ENCODE measurements around the gene RNF182.
"Not testable (repeated sequence)": the region's sequence is repeated elsewhere in the genome, so short reads cannot be mapped to it uniquely, and the experiment has no call there.

The RNF182 gene

GRCh38 chr6:13965582-13966127 is 40.9 kb downstream of the RNF182 start:
- no peak for DNase-seq (ENCODE audit: low read depth)

GRCh38 chr6:13971303-13971702 is 46.6 kb downstream of the RNF182 start:
- DNase-seq (ENCODE audit: low read depth): no peak

- not testable (repeated sequence) for DNase-seq (ENCODE audit: low read depth)
Measured at GRCh38 chr6:13972602-13973001, 47.9 kb downstream of the RNF182 start.

- not testable (repeated sequence) for DNase-seq (ENCODE audit: low read depth)
Measured at GRCh38 chr6:13973422-13973821, 48.7 kb downstream of the RNF182 start.

DNA sequence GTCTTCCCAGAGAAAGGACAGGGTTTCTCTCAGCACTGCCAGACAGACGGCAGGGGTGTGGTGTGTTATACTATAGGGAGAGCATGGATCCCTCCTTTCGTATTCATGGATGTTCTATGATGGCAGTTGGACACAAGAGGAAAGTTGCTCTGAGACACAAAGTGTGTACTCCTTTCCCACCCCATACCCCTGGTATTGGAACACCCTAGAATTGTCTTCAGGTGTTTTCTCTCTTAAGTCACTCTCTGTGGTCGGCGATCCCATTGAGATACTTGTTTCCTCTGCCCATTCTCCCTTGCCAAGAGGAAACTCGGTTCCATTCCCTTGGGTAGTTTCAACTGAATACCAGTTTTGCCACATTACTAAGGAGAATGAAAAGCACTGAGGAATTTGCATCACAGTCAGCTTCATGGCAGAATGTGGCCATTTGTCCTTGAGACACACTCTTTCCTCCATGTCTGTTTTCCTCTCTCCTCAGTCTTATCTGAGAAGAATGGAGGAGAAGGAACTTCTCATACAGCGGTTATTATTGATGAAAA is 53.4 kb downstream of the RNF182 start:
- no peak for DNase-seq (ENCODE audit: low read depth)

DNA sequence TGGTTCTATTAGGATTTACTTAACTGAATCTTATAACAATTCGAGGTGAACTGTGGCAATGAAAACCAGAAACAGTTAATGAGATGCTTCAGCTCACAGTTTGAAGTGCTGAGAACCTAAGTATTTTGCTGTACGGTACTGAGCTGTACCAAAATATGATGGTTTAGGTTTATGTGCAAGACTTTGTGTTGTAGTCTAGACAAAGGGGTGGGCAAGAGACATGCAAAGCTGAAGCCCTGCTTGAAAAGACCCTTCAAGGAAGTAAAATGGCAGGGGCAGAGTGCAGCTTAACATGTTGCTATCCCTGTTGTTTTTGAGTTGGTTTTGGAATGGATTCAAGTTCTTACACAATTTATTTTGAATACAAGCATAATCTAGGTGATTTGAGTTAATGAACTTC is 54.0 kb downstream of the RNF182 start:
- no peak for DNase-seq (ENCODE audit: low read depth)

DNA sequence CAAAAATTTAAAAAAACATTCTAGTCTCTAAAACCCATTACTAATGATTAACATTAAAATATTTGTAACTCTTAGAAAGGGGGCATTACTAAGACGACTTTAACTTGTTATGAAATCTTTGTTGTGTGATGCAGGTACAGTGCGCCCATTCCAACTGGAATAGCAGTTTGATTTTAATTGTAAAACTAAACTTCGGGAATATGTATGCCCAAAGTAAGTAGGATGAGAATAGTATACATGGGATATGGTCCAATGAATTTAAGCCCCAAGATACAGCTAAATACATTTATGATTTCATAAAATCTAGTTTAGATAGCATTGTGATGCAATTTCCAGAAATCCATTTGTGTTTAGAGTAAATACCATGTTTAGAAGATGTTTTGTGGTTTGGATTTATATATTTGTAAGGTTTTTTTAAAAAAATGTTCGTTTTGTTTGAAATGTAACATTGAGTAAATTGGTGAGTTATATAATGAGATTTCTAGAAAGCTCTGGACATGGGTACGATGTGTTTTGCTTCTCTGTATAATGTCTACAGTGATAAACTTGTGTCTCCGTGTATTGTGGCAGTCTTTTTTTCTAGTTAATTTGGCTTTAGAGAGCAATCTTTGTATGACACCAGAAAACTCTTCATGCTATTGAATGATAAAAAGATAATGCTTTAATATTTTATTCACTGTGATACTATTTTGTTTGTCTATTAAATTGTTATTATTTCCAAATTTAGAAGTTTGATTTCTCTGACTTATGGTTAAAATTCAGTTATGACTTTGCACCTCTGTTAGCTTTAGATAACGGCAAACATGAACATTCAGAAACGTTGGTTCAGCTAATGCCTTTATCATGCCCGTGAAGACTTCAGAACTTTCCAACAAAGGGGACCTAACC is 54.8 kb downstream of the RNF182 start:
- no peak for DNase-seq (ENCODE audit: low read depth)

DNA sequence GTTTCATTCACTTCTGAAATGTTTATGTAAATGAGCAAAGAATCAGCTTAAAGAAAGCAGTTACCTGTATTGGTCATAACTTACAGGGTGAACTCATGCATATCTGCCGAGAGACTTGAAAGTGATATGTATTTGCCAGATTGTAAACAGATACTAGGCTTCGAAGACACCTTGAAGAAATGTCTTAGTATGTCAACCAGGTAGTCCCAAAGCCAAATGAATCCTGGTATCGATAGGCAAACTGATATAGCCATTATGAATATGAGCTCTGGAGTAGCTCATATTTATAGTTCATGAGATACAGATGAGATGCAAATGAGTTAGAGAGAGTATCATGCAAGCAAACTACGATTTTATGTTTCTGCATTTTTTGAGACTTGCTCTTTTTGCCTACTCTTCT is 55.8 kb downstream of the RNF182 start:
- no peak for DNase-seq (ENCODE audit: low read depth)

GRCh38 chr6:13985663-13986325 is 61.0 kb downstream of the RNF182 start:
- DNase-seq (ENCODE audit: low read depth): no peak

DNA sequence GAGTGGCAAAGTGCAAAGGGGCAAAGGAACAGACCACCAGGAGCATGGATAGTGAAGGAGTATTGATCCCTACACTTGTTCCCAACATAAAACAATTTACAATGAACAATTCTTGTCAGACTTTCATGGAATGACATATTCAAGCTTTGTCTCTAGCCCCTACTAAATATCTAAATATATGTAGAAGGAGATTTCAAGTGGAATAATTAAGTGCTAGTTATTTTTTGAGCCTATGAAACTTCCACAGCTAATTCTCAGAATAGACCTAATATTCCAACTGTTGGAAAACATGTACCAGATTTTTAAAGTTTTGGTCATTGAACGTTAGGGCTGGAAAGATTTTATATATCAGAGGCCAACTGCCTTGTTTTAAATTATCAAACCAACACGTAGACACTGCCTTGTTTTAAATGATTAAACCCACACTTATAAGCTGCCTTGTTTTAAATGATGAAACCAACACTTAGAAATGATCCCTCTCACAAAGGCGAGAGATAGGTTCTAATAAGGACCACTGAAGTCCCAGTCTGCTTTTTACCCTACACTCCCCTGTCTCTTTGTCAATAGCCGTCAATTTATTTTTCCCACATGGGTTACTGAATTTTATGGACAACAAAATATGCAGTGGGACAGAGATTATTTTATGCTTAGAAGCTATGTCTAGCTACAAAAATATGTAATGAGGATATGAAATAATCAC is 62.1 kb downstream of the RNF182 start:
- DNase-seq (ENCODE audit: low read depth): no peak

GRCh38 chr6:13987400-13987865 is 62.7 kb downstream of the RNF182 start:
- no peak for DNase-seq (ENCODE audit: low read depth)

- DNase-seq (ENCODE audit: low read depth): no peak
Measured at GRCh38 chr6:13988049-13988738, 63.4 kb downstream of the RNF182 start.

DNA sequence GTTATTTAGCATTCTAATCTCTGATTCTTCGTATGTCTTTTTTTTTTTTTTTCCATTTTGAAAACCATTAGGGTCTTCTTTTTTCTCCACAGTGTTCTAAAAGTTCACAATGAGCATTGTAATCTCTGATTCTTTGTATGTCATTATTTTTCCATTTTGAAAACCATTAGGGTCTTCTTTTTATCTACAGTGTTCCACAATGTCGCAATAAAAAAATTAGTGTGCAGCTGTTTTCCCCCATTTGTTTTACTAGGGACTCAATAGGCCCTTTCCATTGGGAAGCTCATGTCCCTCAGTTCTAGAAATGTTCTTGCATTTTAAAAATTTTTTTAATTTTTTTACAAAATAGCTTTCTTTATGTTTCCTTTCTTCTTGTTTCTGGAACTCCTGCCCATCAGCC is 64.2 kb downstream of the RNF182 start:
- DNase-seq (ENCODE audit: low read depth): no peak

DNA sequence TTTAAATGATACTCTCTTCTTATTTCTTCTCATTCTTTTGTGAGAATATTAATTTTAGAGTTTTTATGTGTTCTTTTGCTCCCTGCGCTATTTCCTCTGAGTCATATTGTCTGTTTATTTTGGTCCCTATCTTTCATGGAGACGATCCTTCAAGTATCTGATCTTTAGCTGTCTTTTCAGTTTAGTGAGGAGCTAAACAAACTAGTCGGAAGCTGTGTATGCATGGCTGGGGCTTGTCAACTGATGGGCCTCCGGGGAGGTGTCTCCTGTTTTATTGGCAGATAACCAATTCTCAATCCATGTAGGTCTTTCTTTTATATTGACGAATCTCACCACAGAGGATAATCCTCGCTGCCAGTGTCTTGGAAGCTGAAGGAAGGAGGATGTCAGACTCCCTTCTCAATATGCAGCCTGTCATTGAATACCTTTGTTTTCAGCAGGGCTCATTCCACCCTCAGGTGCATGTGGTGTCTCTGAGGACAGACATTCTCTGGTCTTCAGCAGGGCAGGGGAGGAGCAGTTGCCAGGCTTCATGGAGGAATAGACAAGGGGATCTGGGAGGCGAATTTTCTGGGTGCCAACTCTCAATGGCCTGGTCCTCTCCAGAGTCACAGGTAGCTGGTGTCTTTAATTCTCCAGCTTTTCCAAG is 64.9 kb downstream of the RNF182 start:
- no peak for DNase-seq (ENCODE audit: low read depth)

- no peak for DNase-seq (ENCODE audit: low read depth)
Measured at GRCh38 chr6:13990796-13991195, 66.0 kb downstream of the RNF182 start.

DNA sequence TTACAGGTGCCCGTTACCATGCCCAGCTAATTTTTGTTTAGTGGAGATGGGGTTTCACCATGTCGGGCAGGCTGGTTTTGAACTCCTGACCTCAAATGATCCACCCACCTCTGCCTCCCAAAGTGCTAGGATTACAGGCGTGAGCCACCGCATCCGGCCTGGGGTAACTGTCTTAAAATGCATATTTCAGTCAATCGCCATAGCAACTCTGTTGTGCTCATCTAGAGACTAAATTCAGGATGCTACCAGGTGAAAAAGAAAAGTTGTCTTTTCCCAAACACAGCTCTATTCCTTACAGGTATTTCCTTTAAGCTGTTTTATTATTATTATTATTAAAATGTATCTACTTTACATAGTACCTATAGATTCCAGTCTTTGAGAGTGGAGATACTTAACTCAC is 66.6 kb downstream of the RNF182 start:
- DNase-seq (ENCODE audit: low read depth): no peak

DNA sequence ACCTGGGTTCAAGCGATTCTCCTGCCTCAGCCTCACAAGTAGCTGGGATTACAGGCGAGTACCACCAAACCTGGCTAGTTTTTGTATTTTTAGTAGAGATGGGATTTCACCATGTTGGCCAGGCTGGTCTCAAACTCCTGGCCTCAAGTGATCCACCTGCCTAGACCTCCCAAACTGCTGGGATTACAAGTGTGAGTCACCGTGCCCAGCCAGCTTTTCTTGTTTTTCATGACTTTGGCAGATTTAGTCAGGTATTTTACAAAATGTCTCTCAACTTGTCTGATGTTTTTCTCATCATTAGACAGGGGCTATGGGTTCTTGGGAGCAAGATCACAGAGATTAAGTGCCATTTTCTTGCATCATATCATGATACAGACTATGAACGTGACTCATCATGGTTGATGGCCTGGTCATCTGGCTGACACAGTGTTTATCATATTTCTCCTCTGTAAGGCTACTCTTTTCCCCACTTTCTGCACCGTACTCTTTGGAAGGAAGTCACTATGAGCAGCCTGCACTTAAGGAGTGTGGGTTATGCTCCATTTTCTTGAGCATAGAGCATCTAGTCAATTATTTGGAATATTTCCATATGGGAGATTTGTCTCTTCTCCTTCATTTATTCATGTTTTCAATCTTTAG is 67.8 kb downstream of the RNF182 start:
- DNase-seq (ENCODE audit: low read depth): no peak

DNA sequence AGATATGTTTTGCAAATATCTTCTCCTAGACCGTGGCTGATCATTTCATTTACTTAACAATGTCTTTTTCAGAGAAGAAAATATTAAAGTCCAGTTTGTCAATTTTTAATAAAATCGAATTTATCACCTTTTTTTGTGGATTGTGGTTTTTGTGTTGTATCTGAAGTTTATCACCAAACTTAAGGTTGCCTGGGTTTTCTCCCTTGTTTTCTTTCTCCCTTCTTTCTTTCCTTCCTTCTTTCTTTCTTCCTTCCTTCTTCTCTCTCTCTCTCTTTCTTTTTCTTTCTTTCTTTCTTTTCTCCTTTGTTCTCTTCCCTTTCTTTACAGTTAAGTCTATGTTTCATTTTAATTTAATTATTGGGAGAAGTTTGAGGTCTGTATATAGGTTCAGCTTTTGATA is 68.7 kb downstream of the RNF182 start:
- DNase-seq (ENCODE audit: low read depth): no peak

DNA sequence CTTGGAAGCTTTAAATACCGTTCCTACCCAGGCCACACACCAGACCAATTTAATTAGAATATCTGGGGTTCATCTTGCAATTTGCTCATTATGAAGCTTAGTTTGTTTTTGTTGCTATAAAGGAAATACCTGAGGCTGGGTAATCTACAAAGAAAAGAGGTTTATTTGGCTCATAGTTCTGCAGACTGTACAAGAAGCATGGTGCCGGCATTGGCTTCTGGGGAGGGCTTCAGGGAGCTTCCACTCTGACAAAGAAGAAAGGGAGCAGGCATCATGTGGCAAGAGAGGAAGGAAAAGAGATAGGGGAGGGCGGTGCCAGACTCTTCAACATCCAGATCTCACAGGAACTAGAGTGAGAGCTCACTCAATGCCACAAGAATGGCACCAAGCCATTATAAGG is 73.6 kb downstream of the RNF182 start:
- no peak for DNase-seq (ENCODE audit: low read depth)

- DNase-seq (ENCODE audit: low read depth): no peak
Measured at GRCh38 chr6:14000901-14001300, 76.1 kb downstream of the RNF182 start.
